KMS-11 (cell line): ENCODE measurements around the gene RNGTT.

Experiments used
- H2AFZ ChIP-seq: fragments of 200-600 bp; sonication (generic); 2 replicates; pipeline ENCODE4 v1.6.1; 2016; ENCODE audit warnings: antibody characterized with exemption, mixed run types, low read depth
- H3K27ac ChIP-seq: fragments of 200-600 bp; sonication (generic); 2 replicates; pipeline ENCODE4 v1.6.1; 2016; ENCODE audit warnings: mild to moderate bottlenecking, mixed run types
- H3K27me3 ChIP-seq: fragments of 200-600 bp; sonication (generic); 2 replicates; pipeline ENCODE4 v1.6.1; 2017; ENCODE audit warnings: mild to moderate bottlenecking, low read depth, mixed run types, moderate library complexity; ENCODE audit not compliant: insufficient read depth
- H3K36me3 ChIP-seq: fragments of 200-600 bp; sonication (generic); 2 replicates; pipeline ENCODE4 v1.6.1; 2017; ENCODE audit warnings: mild to moderate bottlenecking, mixed run types; ENCODE audit not compliant: insufficient read depth
- H3K4me1 ChIP-seq: fragments of 200-600 bp; sonication (generic); 2 replicates; pipeline ENCODE4 v1.6.1; 2016; ENCODE audit warnings: mild to moderate bottlenecking, low read depth, mixed run types; ENCODE audit not compliant: poor library complexity, severe bottlenecking
- H3K4me2 ChIP-seq: fragments of 200-600 bp; sonication (generic); 2 replicates; pipeline ENCODE4 v1.7.0; 2016; ENCODE audit warnings: mild to moderate bottlenecking, mixed run types
- H3K4me3 ChIP-seq: fragments of 200-600 bp; sonication (generic); IDR thresholded peaks from 2 replicates; pipeline ENCODE4 v1.6.1; 2017; ENCODE audit warnings: low read depth, low read length, mixed read lengths; ENCODE audit not compliant: insufficient read depth
- H3K79me2 ChIP-seq: fragments of 200-600 bp; sonication (generic); 2 replicates; pipeline ENCODE4 v1.6.1; 2016; ENCODE audit warnings: low read depth, mixed run types; ENCODE audit not compliant: insufficient read depth
- H3K9ac ChIP-seq: fragments of 200-600 bp; sonication (generic); 2 replicates; pipeline ENCODE4 v1.6.1; 2016; ENCODE audit warnings: mild to moderate bottlenecking, mixed run types
- H4K20me1 ChIP-seq: fragments of 200-600 bp; sonication (generic); 2 replicates; pipeline ENCODE4 v1.6.1; 2016; ENCODE audit warnings: mild to moderate bottlenecking, mixed run types; ENCODE audit not compliant: insufficient read depth
- CTCF ChIP-seq: fragments of 200-600 bp; sonication (generic); conservative IDR thresholded peaks from 2 replicates; pipeline ENCODE4 v1.6.1; 2017; ENCODE audit warnings: low read depth, mild to moderate bottlenecking, antibody characterized with exemption, low read length, moderate library complexity, mixed read lengths

RNGTT gene

GRCh38 chr6:88748141-88748540 lies 215.3 kb downstream of the RNGTT start:
- TF ChIP-seq CTCF: no peak
- Histone ChIP-seq H2AFZ (no peak overlapping the region), H3K79me2 (0 out of 2 replicates have a peak, but pooled peaks cover 6% of the 10 kb centered on the region), H3K4me2 (no peak overlapping the region), H3K36me3 (no peaks in the 10 kb centered on the region), H4K20me1 (no peaks in the 10 kb centered on the region), H3K27me3 (no peaks in the 10 kb centered on the region), H3K9ac (no peak overlapping the region), H3K4me3 (no peak overlapping the region), H3K27ac (no peak overlapping the region), H3K4me1 (peaks cover 53% of the 10 kb centered on the region)

- Histone ChIP-seq H3K4me1 (peaks cover 11% of the 10 kb centered on the region), H3K27ac (no peak overlapping the region), H3K79me2 (no peaks in the 10 kb centered on the region), H3K36me3 (no peaks in the 10 kb centered on the region), H2AFZ (no peak overlapping the region), H3K27me3 (no peaks in the 10 kb centered on the region), H4K20me1 (no peaks in the 10 kb centered on the region), H3K4me3 (no peak overlapping the region), H3K9ac (no peak overlapping the region), H3K4me2 (no peak overlapping the region)
- TF ChIP-seq CTCF: no peak
Measured at GRCh38 chr6:88741939-88742338, 221.5 kb downstream of the RNGTT start.

GRCh38 chr6:88741071-88741470 lies 222.3 kb downstream of the RNGTT start:
- H4K20me1 ChIP-seq: no peaks in the 10 kb centered on the region
- no peaks in the 10 kb centered on the region for H3K36me3 ChIP-seq
- H3K4me1 ChIP-seq: peaks cover 11% of the 10 kb centered on the region
- no peak overlapping the region for H3K4me3 ChIP-seq
- no peaks in the 10 kb centered on the region for H3K27me3 ChIP-seq
- no peak for TF ChIP-seq CTCF
- no peak overlapping the region for H3K27ac ChIP-seq
- H2AFZ ChIP-seq: no peak overlapping the region
- H3K79me2 ChIP-seq: peaks cover 2% of the 10 kb centered on the region; the same call in 1 of the 2 replicates
- H3K9ac ChIP-seq: no peak overlapping the region
- no peak overlapping the region for H3K4me2 ChIP-seq

DNA sequence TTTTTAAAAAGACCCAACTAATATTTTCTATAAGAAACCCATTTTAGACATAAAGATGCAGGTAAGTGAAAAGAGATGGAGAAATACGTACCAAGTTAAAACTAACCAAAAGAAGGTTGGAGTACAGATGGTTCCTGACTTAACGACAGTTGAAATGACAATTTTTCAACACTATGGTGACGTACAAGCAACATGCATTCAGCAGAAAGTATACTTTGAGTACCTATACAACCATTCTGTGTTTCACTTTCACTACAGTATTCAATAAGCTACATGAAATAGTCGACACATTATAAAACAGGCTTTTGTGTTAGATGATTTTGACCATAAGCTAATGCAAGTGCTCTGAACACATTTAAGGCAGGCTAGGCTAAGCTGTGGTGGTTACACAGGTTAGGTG lies 228.9 kb downstream of the RNGTT start:
- no peak overlapping the region for H3K4me3 ChIP-seq
- H3K4me1 ChIP-seq: peaks cover 29% of the 10 kb centered on the region
- no peak overlapping the region for H3K27ac ChIP-seq
- H3K36me3 ChIP-seq: no peaks in the 10 kb centered on the region
- H3K27me3 ChIP-seq: no peaks in the 10 kb centered on the region
- no peak for TF ChIP-seq CTCF
- no peaks in the 10 kb centered on the region for H4K20me1 ChIP-seq
- no peak overlapping the region for H3K9ac ChIP-seq
- H3K4me2 ChIP-seq: no peak overlapping the region
- H3K79me2 ChIP-seq: peaks cover 28% of the 10 kb centered on the region; the same call in 1 of the 2 replicates
- no peak overlapping the region for H2AFZ ChIP-seq

DNA sequence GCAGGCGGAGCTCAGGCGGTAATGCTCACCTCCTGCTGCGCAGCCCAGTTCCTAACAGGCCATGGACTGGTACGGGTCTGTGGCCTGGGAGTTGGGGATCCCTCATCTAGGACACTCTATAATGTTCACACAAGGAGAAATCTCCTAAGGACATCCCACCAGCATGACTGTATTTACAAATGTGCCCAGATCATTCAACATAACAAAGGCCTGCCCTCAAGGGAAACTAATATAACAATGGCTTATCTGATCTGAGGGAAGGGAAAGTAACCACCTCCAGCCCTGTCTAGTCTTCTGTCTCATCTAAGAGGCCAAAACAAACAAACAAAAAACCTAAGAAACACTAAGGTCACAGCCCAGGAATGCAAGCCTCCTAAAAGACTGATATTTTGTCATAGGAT lies 232.8 kb downstream of the RNGTT start:
- no peak overlapping the region for H3K27ac ChIP-seq
- H4K20me1 ChIP-seq: no peaks in the 10 kb centered on the region
- no peak overlapping the region for H3K9ac ChIP-seq
- no peaks in the 10 kb centered on the region for H3K36me3 ChIP-seq
- H3K79me2 ChIP-seq: peaks cover 22% of the 10 kb centered on the region; the same call in 1 of the 2 replicates
- TF ChIP-seq CTCF: no peak
- no peak overlapping the region for H3K4me2 ChIP-seq
- H3K27me3 ChIP-seq: no peaks in the 10 kb centered on the region
- peaks cover 24% of the 10 kb centered on the region for H3K4me1 ChIP-seq
- no peak overlapping the region for H3K4me3 ChIP-seq
- no peak overlapping the region for H2AFZ ChIP-seq
